Testis (tissue), 2 donors: ENCODE data around the gene KLHL2.

Experiments
- CTCF ChIP-seq, 3 experiments: fragments of 450-650 bp in 2 of 3; fragments of 200-600 bp in 1 of 3; sonication (generic) in 1 of 3; IDR thresholded peaks; one replicate each; pipeline ENCODE4 v1.5.1; 2016 to 2019; ENCODE audit warnings: antibody characterized with exemption in 3 of 3, mild to moderate bottlenecking in 2 of 3, moderate library complexity in 1 of 3
- POLR2A ChIP-seq: fragments of 450-650 bp; IDR thresholded peaks from one replicate; pipeline ENCODE4 v1.6.1; 2017; ENCODE audit warnings: antibody characterized with exemption, mild to moderate bottlenecking, moderate library complexity

DNA sequence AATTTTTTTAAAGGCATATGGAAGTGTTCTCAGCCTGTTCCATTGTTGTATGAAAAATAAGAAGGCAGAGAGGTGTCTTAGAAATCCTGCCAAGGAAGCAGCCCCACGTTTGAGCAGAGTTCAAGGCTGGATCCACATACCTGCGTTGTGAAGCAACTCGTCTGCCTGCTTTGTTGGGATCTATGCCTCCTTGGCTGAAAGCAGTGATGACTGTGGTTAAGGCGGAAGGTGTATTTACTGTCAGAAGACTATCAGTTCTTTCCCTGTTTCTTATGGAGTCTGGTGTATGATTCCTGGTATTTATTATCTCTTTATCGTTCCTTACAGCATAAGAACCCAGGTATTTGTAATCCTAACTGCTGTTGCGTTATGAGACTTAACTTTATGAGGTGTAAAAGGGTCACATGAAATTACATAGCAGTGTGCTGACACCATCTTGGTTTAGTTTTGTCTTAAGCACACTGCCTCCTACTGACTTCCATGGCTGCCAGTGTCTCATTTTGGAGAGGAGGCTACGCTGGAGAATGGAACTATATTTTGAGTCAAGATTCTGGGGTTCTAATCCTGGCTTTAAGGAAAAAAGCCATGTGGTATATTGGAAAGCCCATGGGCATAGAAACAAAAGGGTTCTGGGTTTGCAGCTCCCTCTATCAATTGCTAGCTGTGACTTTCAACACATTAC lies 117.0 kb downstream of the KLHL2 start:
- TF ChIP-seq POLR2A, result no peak
- no peak for TF ChIP-seq CTCF (IDR thresholded peaks at IDR 0.05)
